HUES64 (cell line): ENCODE results near the gene CCL5.

ENCODE experiments used
- H3K27ac ChIP-seq: 2 replicates; pipeline ENCODE4 v1.7.0; 2013; ENCODE audit warnings: low read depth, low read length, inconsistent platforms
- H3K27me3 ChIP-seq: 2 replicates; pipeline ENCODE4 v1.6.1; 2013; ENCODE audit warnings: mild to moderate bottlenecking, low read length; ENCODE audit not compliant: insufficient read depth
- H3K36me3 ChIP-seq: 2 replicates; pipeline ENCODE4 v1.6.1; 2013; ENCODE audit warnings: mild to moderate bottlenecking, low read length; ENCODE audit not compliant: insufficient read depth
- H3K4me1 ChIP-seq: 2 replicates; pipeline ENCODE4 v1.6.1; 2013; ENCODE audit warnings: mild to moderate bottlenecking, low read length, moderate library complexity; ENCODE audit not compliant: insufficient read depth
- H3K4me3 ChIP-seq: 2 replicates; pipeline ENCODE4 v1.5.1; 2013; ENCODE audit warnings: mild to moderate bottlenecking, low read length, moderate library complexity
- H3K9ac ChIP-seq: 2 replicates; pipeline ENCODE4 v1.6.1; 2013; ENCODE audit warnings: mild to moderate bottlenecking, low read depth, low read length
- H3K9me3 ChIP-seq: 2 replicates; pipeline ENCODE4 v1.6.1; 2013; ENCODE audit warnings: low read depth, low read length; ENCODE audit not compliant: insufficient read depth
- WGBS: fragments of 150-250, 120-280 bp; methylation state at CpG from one replicate; pipeline ENCODE4 v1.1.7; 2013; ENCODE audit warnings: missing lambda C conversion rate; 5-methylcytosine and 5-hydroxymethylcytosine counted together

Gene CCL5

GRCh38 chr17:35842239-35842638 lies 37.9 kb downstream of the CCL5 start:
- no peak overlapping the region for H3K27ac ChIP-seq
- peaks cover 99% of the 10 kb centered on the region for H3K36me3 ChIP-seq
- 98% methylated on average over 5 of the region's 5 CpGs for WGBS
- no peak overlapping the region for H3K4me3 ChIP-seq
- no peaks in the 10 kb centered on the region for H3K27me3 ChIP-seq
- H3K9me3 ChIP-seq: no peaks in the 10 kb centered on the region
- H3K9ac ChIP-seq: no peak overlapping the region
- H3K4me1 ChIP-seq: no peaks in the 10 kb centered on the region

GRCh38 chr17:35841505-35841904 lies 38.7 kb downstream of the CCL5 start:
- no peak overlapping the region for H3K9ac ChIP-seq
- no peak overlapping the region for H3K27ac ChIP-seq
- H3K27me3 ChIP-seq: no peaks in the 10 kb centered on the region
- 94% methylated on average over 4 of the region's 4 CpGs for WGBS
- no peak overlapping the region for H3K4me3 ChIP-seq
- H3K4me1 ChIP-seq: no peaks in the 10 kb centered on the region
- no peaks in the 10 kb centered on the region for H3K9me3 ChIP-seq
- H3K36me3 ChIP-seq: peaks cover 99% of the 10 kb centered on the region

- H3K4me1 ChIP-seq: no peaks in the 10 kb centered on the region
- no peaks in the 10 kb centered on the region for H3K9me3 ChIP-seq
- H3K36me3 ChIP-seq: peaks cover 99% of the 10 kb centered on the region
- no peak overlapping the region for H3K9ac ChIP-seq
- no peak overlapping the region for H3K4me3 ChIP-seq
- WGBS: 100% methylated on average over 3 of the region's 3 CpGs
- no peaks in the 10 kb centered on the region for H3K27me3 ChIP-seq
- H3K27ac ChIP-seq: no peak overlapping the region
These were observed 39.1 kb downstream of the CCL5 start for GRCh38 chr17:35841101-35841500.

GRCh38 chr17:35825206-35825605 lies 55.0 kb downstream of the CCL5 start:
- Histone ChIP-seq H3K27ac (no peak overlapping the region), H3K4me1 (no peaks in the 10 kb centered on the region), H3K4me3 (no peak overlapping the region), H3K9ac (no peak overlapping the region), H3K36me3 (peaks cover 95% of the 10 kb centered on the region), H3K9me3 (no peaks in the 10 kb centered on the region), H3K27me3 (no peaks in the 10 kb centered on the region)
- WGBS: no CpG with 5 or more reads among the region's 1 CpG
